ENCODE data around the gene ST3GAL2.

DNA sequence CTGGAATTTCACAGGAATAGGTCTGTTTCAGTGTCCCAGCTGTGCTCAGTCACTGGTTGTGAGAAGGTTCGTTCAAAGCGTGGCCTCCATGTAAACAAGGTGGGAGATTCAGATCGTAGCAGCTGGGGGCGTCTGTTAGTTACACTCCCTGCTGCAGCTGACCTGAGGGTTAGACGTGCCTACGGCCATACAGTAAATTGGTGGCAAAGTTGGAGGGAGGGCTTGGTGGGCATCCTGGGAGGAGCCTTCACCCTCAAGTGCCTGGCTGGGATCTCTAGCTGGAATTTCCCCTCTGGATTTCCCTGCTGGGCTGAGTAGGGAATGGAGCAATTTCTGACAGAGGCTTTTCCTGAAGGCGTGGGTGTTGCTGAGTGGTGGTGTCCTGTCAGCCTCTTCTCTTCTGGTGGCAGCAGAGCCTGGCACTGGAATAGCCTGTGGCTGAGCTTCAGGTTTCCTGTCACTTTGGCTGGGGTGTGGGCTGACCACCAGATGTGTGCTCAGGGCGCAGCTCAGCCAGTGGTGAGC is 21.9 kb upstream of the ST3GAL2 start:
- TF ChIP-seq, protein P1, sequence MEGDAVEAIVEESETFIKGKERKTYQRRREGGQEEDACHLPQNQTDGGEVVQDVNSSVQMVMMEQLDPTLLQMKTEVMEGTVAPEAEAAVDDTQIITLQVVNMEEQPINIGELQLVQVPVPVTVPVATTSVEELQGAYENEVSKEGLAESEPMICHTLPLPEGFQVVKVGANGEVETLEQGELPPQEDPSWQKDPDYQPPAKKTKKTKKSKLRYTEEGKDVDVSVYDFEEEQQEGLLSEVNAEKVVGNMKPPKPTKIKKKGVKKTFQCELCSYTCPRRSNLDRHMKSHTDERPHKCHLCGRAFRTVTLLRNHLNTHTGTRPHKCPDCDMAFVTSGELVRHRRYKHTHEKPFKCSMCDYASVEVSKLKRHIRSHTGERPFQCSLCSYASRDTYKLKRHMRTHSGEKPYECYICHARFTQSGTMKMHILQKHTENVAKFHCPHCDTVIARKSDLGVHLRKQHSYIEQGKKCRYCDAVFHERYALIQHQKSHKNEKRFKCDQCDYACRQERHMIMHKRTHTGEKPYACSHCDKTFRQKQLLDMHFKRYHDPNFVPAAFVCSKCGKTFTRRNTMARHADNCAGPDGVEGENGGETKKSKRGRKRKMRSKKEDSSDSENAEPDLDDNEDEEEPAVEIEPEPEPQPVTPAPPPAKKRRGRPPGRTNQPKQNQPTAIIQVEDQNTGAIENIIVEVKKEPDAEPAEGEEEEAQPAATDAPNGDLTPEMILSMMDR (IDR thresholded peaks at IDR 0.05; ENCODE audit: low read depth, low read length) = no peak
- TF ChIP-seq EZH2phosphoT487 (IDR thresholded peaks at IDR 0.05; ENCODE audit: low read depth) = no peak
